Fibroblast of lung (primary cell): ENCODE data around the gene DOCK3. TPM values are rescaled to one million over a fixed set of nuclear protein-coding genes. Genes with fewer than 3 reads are reported as not detected.
"Not testable (repeated sequence)": the region's sequence is repeated elsewhere in the genome, so short reads cannot be mapped to it uniquely, and the experiment has no call there.

ENCODE experiments used
- DNase-seq, 2 donors: peaks; one replicate each; pipeline versions ENCODE4 v3.0.0 to v3.0.0-alpha.2; 2010; ENCODE audit warnings: low read depth in 2 of 2
- H2AFZ ChIP-seq: 2 replicates; pipeline ENCODE4 v1.5.1; 2012; ENCODE audit warnings: low read length, control low read depth, inconsistent platforms
- H3K27ac ChIP-seq: 2 replicates; pipeline ENCODE4 v1.5.1; 2011; ENCODE audit warnings: low read length, control low read depth; ENCODE audit not compliant: insufficient read depth
- H3K27me3 ChIP-seq: 2 replicates; pipeline ENCODE4 v1.5.1; 2011; ENCODE audit warnings: mild to moderate bottlenecking, low read length; ENCODE audit not compliant: control insufficient read depth, insufficient read depth
- H3K36me3 ChIP-seq: 2 replicates; pipeline ENCODE4 v1.5.1; 2011; ENCODE audit warnings: low read length; ENCODE audit not compliant: control insufficient read depth, insufficient read depth
- H3K4me1 ChIP-seq: 2 replicates; pipeline ENCODE4 v1.5.1; 2011; ENCODE audit warnings: low read length; ENCODE audit not compliant: control insufficient read depth, insufficient read depth; ENCODE audit errors: extremely low read depth
- H3K4me2 ChIP-seq: 2 replicates; pipeline ENCODE4 v1.5.1; 2011; ENCODE audit warnings: low read length, control low read depth; ENCODE audit not compliant: insufficient read depth; ENCODE audit errors: extremely low read depth
- H3K4me3 ChIP-seq, 4 experiments: fragments of 200-600 bp in 1 of 4; sonication (generic) in 1 of 4; replicated peaks in 1 of 4; 2 replicates each; pipeline ENCODE4 v1.5.1; 2011 to 2016; ENCODE audit warnings: low read length in 4 of 4, low read depth in 3 of 4, mild to moderate bottlenecking in 3 of 4, control low read depth in 2 of 4, inconsistent platforms in 1 of 4, mixed read lengths in 1 of 4; ENCODE audit not compliant: insufficient read depth in 1 of 4; ENCODE audit errors: control extremely low read depth in 1 of 4
- H3K79me2 ChIP-seq: 2 replicates; pipeline ENCODE4 v1.5.1; 2012; ENCODE audit warnings: mild to moderate bottlenecking, low read length, inconsistent platforms; ENCODE audit not compliant: control insufficient read depth, insufficient read depth
- H3K9ac ChIP-seq: 2 replicates; pipeline ENCODE4 v1.5.1; 2011; ENCODE audit warnings: mild to moderate bottlenecking, low read length, control low read depth; ENCODE audit not compliant: insufficient read depth
- H3K9me3 ChIP-seq: 2 replicates; pipeline ENCODE4 v1.5.1; 2012; ENCODE audit warnings: low read depth, low read length; ENCODE audit not compliant: control insufficient read depth, insufficient read depth
- H4K20me1 ChIP-seq: 2 replicates; pipeline ENCODE4 v1.5.1; 2011; ENCODE audit warnings: low read length; ENCODE audit not compliant: control insufficient read depth, insufficient read depth; ENCODE audit errors: extremely low read depth
- CTCF ChIP-seq, 2 donors: IDR thresholded peaks in 1 of 2; conservative IDR thresholded peaks in 1 of 2; 1 replicate in 1 of 2; 2 replicates in 1 of 2; pipeline ENCODE4 v1.5.1; 2011 to 2012; ENCODE audit warnings: low read length in 2 of 2, control low read depth in 1 of 2, inconsistent platforms in 1 of 2, low read depth in 1 of 2, mild to moderate bottlenecking in 1 of 2
- EZH2 ChIP-seq: IDR thresholded peaks from 2 replicates; pipeline ENCODE4 v1.5.1; 2012; ENCODE audit warnings: low read length, control low read depth, mild to moderate bottlenecking; ENCODE audit errors: missing control alignments
- polyA plus RNA-seq, 2 donors: library from polyadenylated mRNA; depleted of rRNA in 1 of 2; stranded (reverse) in 1 of 2; unstranded in 1 of 2; fragments of >200 nt; gene quantifications; 2 replicates each; pipeline ENCODE4 v1.2.1, GENCODE V29; 2011 to 2012; ENCODE audit warnings: missing spikeins in 1 of 2
- total RNA-seq: library from RNA; depleted of rRNA; stranded (reverse); fragments of >200 nt; gene quantifications from 2 replicates; pipeline ENCODE4 v1.2.1, GENCODE V29; 2014

Gene DOCK3
- total and polyA plus RNA-seq, 2 donors (not counting 1 experiment from before 2014, with no cell fraction given), result 0.07 to 0.17 TPM

DNA sequence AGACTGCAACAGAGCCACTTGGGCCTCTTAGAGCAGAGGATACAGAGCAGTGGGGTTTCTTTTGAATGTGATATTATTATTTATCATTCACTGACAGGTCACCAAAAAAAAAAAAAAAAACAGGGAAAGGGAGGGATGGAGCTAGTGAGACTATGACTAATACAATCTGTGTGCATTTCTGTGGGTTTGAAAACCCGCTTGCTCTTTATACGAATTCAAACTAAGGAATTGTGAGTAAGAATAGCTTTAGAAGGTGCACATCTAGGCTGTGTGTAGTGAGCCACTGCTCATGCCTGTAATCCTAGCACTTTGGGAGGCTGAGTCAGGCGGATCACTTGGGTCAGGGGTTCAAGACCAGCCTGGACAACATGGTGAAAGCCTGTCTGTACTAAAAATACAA is 523.8 kb downstream of the DOCK3 start:
- Histone ChIP-seq H3K4me2 (no peak overlapping the region), H3K79me2 (no peaks in the 10 kb centered on the region), H3K27me3 (no peaks in the 10 kb centered on the region), H3K9ac (no peak overlapping the region), H4K20me1 (no peaks in the 10 kb centered on the region), H3K36me3 (no peaks in the 10 kb centered on the region), H3K27ac (no peak overlapping the region), H2AFZ (no peak overlapping the region), H3K4me3 (no peak overlapping the region), H3K4me1 (no peaks in the 10 kb centered on the region), H3K9me3 (no peaks in the 10 kb centered on the region)
- peak in 1 of 2 donors; percentile 58 for DNase-seq
- TF ChIP-seq EZH2 (no peak), CTCF (conservative IDR thresholded peaks at IDR 0.05 in 1 of 2, IDR thresholded peaks at IDR 0.05 in 1 of 2; ENCODE audit: low read depth in 1 of 2, low read length in 2 of 2) (no peak)

GRCh38 chr3:51199296-51199695 is 524.6 kb downstream of the DOCK3 start:
- H4K20me1 ChIP-seq, H3K9ac ChIP-seq, H3K4me1 ChIP-seq, H3K4me2 ChIP-seq, H3K27ac ChIP-seq, H3K9me3 ChIP-seq, H3K27me3 ChIP-seq, DNase-seq, H2AFZ ChIP-seq, H3K4me3 ChIP-seq, H3K79me2 ChIP-seq, H3K36me3 ChIP-seq: not testable (repeated sequence)

GRCh38 chr3:51216291-51216690 is 541.6 kb downstream of the DOCK3 start:
- Histone ChIP-seq H3K27ac (no peak overlapping the region), H3K27me3 (no peaks in the 10 kb centered on the region), H3K4me2 (no peak overlapping the region), H3K4me3 (no peak overlapping the region), H3K36me3 (no peaks in the 10 kb centered on the region), H2AFZ (no peak overlapping the region), H4K20me1 (no peaks in the 10 kb centered on the region), H3K79me2 (no peaks in the 10 kb centered on the region), H3K4me1 (no peaks in the 10 kb centered on the region), H3K9ac (no peak overlapping the region), H3K9me3 (no peaks in the 10 kb centered on the region)
- no peak for TF ChIP-seq EZH2
- no peak for DNase-seq

GRCh38 chr3:51221959-51222358 is 547.2 kb downstream of the DOCK3 start:
- Histone ChIP-seq H3K9ac (no peak overlapping the region), H4K20me1 (no peaks in the 10 kb centered on the region), H2AFZ (no peak overlapping the region), H3K27ac (no peak overlapping the region), H3K9me3 (no peaks in the 10 kb centered on the region), H3K79me2 (no peaks in the 10 kb centered on the region), H3K36me3 (no peaks in the 10 kb centered on the region), H3K4me1 (no peaks in the 10 kb centered on the region), H3K27me3 (no peaks in the 10 kb centered on the region), H3K4me2 (no peak overlapping the region), H3K4me3 (no peak overlapping the region)
- DNase-seq, result no peak
- TF ChIP-seq CTCF (conservative IDR thresholded peaks at IDR 0.05 in 1 of 2, IDR thresholded peaks at IDR 0.05 in 1 of 2; ENCODE audit: low read depth in 1 of 2, low read length in 2 of 2), result no peak
- no peak for TF ChIP-seq EZH2
